Stimulated activated CD4-positive, alpha-beta T cell treated with anti-CD3 and anti-CD28 coated beads, Interleukin-2, amount 100 ng/mL, for 24 hours (primary cell): ENCODE data around the gene CACYBP.
A peak's percentile ranks its signal among the peaks of the same experiment; 100 is the strongest.
"Not testable (repeated sequence)": the region's sequence is repeated elsewhere in the genome, so short reads cannot be mapped to it uniquely, and the experiment has no call there.

ENCODE experiments used
- DNase-seq, 2 donors: peaks; one replicate each; pipeline ENCODE4 v3.0.0-alpha.2; 2020

CACYBP gene

GRCh38 chr1:175013445-175013844, 13.7 kb downstream of the CACYBP start:
- no peak for DNase-seq

GRCh38 chr1:175015243-175015642, 15.5 kb downstream of the CACYBP start:
- no peak for DNase-seq

- DNase-seq, result no peak
These were observed 19.8 kb downstream of the CACYBP start for GRCh38 chr1:175019524-175019923.

- DNase-seq, result peak; percentile 99
These were observed 23.5 kb downstream of the CACYBP start, which contains the start of gene MRPS14 for GRCh38 chr1:175023043-175023921. Gene MRPS14 (minus strand): TSS chr1:175023425. CDS start chr1:175023408, 17 bp downstream.

- not testable (repeated sequence) for DNase-seq
These were observed 24.1 kb downstream of the CACYBP start for GRCh38 chr1:175023922-175024242.

GRCh38 chr1:175024773-175025172, 25.0 kb downstream of the CACYBP start:
- DNase-seq, result no peak

GRCh38 chr1:175033953-175034352, 34.2 kb downstream of the CACYBP start:
- DNase-seq, result no peak

GRCh38 chr1:175034775-175035174, 35.0 kb downstream of the CACYBP start:
- no peak for DNase-seq

- no peak for DNase-seq
These were observed 36.1 kb downstream of the CACYBP start for GRCh38 chr1:175035865-175036264.

- DNase-seq, result no peak
These were observed 36.7 kb downstream of the CACYBP start for GRCh38 chr1:175036476-175036875.

- no peak for DNase-seq
These were observed 37.7 kb downstream of the CACYBP start for GRCh38 chr1:175037416-175037815.

GRCh38 chr1:175040324-175040879, 40.7 kb downstream of the CACYBP start:
- no peak for DNase-seq

- DNase-seq, result no peak
These were observed 42.9 kb downstream of the CACYBP start for GRCh38 chr1:175042650-175043049.

- no peak for DNase-seq
These were observed 44.1 kb downstream of the CACYBP start for GRCh38 chr1:175043824-175044223.

- not testable (repeated sequence) for DNase-seq
These were observed 44.8 kb downstream of the CACYBP start for GRCh38 chr1:175044591-175044990.

- no peak for DNase-seq
These were observed 45.4 kb downstream of the CACYBP start for GRCh38 chr1:175045097-175045496.

- no peak for DNase-seq
These were observed 45.8 kb downstream of the CACYBP start for GRCh38 chr1:175045519-175045918.

GRCh38 chr1:175050992-175051391, 51.2 kb downstream of the CACYBP start:
- no peak for DNase-seq

- no peak for DNase-seq
These were observed 55.0 kb downstream of the CACYBP start for GRCh38 chr1:175054736-175055135.
